GM10266 (cell line): ENCODE results near the gene U2SURP.

Experiments used
- DNase-seq: peaks from one replicate; pipeline ENCODE4 v3.0.0; 2012; ENCODE audit errors: extremely low spot score
- TF ChIP-seq, protein P1 (sequence below): IDR thresholded peaks from 2 replicates; pipeline ENCODE4 v1.5.1; 2012; ENCODE audit warnings: mild to moderate bottlenecking, low read depth; ENCODE audit not compliant: control insufficient read depth, insufficient read depth; ENCODE audit errors: missing control alignments

The U2SURP gene

GRCh38 chr3:143088835-143089234, 87.5 kb downstream of the U2SURP start:
- DNase-seq: no peak
- TF ChIP-seq, protein P1, sequence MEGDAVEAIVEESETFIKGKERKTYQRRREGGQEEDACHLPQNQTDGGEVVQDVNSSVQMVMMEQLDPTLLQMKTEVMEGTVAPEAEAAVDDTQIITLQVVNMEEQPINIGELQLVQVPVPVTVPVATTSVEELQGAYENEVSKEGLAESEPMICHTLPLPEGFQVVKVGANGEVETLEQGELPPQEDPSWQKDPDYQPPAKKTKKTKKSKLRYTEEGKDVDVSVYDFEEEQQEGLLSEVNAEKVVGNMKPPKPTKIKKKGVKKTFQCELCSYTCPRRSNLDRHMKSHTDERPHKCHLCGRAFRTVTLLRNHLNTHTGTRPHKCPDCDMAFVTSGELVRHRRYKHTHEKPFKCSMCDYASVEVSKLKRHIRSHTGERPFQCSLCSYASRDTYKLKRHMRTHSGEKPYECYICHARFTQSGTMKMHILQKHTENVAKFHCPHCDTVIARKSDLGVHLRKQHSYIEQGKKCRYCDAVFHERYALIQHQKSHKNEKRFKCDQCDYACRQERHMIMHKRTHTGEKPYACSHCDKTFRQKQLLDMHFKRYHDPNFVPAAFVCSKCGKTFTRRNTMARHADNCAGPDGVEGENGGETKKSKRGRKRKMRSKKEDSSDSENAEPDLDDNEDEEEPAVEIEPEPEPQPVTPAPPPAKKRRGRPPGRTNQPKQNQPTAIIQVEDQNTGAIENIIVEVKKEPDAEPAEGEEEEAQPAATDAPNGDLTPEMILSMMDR: no peak

DNA sequence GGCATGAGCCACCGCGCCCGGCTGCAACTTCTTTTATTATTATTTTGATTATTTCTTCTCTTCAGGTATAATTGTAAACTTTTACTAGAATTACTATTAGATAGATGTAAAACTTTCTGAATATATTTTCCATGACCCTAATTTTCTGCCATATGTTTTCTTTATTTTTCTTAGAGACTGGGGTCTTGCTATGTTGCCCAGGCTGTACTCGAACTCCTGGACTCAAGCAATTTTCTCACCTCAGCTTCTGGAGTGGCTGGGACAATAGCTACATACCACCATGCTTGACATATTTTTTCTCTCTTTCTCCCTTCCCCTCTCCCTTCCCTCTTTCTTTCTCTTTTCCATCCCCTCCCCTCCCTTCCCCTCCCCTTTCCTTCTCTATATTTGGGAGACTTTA, 88.6 kb downstream of the U2SURP start:
- TF ChIP-seq, protein P1: no peak
- DNase-seq: no peak

GRCh38 chr3:143090486-143090885, 89.1 kb downstream of the U2SURP start:
- DNase-seq: no peak
- TF ChIP-seq, protein P1: no peak

- TF ChIP-seq, protein P1: no peak
- no peak for DNase-seq
Measured at GRCh38 chr3:143090976-143091837, 89.8 kb downstream of the U2SURP start.

- TF ChIP-seq, protein P1: no peak
- DNase-seq: no peak
Measured at GRCh38 chr3:143092191-143092590, 90.8 kb downstream of the U2SURP start.

GRCh38 chr3:143095813-143096212, 94.4 kb downstream of the U2SURP start:
- TF ChIP-seq, protein P1: no peak
- no peak for DNase-seq

- DNase-seq: no peak
- TF ChIP-seq, protein P1: no peak
Measured at GRCh38 chr3:143098032-143098764, 96.8 kb downstream of the U2SURP start.
